Stimulated activated CD4-positive, alpha-beta T cell treated with anti-CD3 and anti-CD28 coated beads, Interleukin-1b, Interleukin-23, amount 100 ng/mL, for 1 hour (primary cell): Measurements from ENCODE around the gene JPH4.

ENCODE experiments used
- DNase-seq, 2 donors: peaks; one replicate each; pipeline ENCODE4 v3.0.0-alpha.2; 2020; ENCODE audit warnings: low read depth in 2 of 2

JPH4 gene

GRCh38 chr14:23563473-23564180 lies 15.0 kb downstream of the JPH4 start:
- DNase-seq = no peak

- DNase-seq = peak in 1 of 2 donors; percentile 48
Measured at GRCh38 chr14:23562822-23563472, 15.6 kb downstream of the JPH4 start.

- DNase-seq = no peak
Measured at GRCh38 chr14:23561873-23562821, 16.4 kb downstream of the JPH4 start.

GRCh38 chr14:23561259-23561658 lies 17.3 kb downstream of the JPH4 start:
- DNase-seq = no peak

GRCh38 chr14:23559926-23560520 lies 18.6 kb downstream of the JPH4 start:
- DNase-seq = no peak

GRCh38 chr14:23559010-23559925 lies 19.3 kb downstream of the JPH4 start:
- DNase-seq = peak; percentile 28 to 50

- no peak for DNase-seq
Measured at GRCh38 chr14:23558346-23559009, 20.1 kb downstream of the JPH4 start.

DNA sequence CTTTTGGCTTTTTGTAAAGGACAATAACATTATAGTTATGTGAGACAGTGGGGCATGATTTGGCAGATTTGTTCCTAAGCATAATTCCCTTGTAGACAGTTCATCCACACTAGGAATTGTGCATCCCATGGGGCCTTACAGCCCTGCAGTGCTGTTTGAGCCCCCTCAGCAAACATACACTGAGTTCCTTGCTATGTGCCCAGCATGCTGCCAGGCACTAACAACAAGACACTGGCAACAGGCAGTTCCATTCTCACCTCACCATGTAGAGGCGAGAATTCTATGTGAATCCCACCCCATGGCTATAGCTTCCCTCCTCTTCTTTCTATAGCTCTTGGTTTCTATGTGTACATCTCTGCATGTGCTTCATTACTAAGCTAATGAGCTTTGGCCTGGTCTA lies 20.6 kb downstream of the JPH4 start:
- DNase-seq = no peak

- DNase-seq = no peak
Measured at GRCh38 chr14:23557521-23557920, 21.1 kb downstream of the JPH4 start.

GRCh38 chr14:23556700-23557440 lies 21.7 kb downstream of the JPH4 start:
- no peak for DNase-seq

GRCh38 chr14:23555882-23556699 lies 22.5 kb downstream of the JPH4 start, which contains the start of gene THTPA:
Gene THTPA, plus strand, starts transcription at chr14:23556271. Its CDS starts 487 bp downstream, at chr14:23556758.
- peak; percentile 79 for DNase-seq

DNA sequence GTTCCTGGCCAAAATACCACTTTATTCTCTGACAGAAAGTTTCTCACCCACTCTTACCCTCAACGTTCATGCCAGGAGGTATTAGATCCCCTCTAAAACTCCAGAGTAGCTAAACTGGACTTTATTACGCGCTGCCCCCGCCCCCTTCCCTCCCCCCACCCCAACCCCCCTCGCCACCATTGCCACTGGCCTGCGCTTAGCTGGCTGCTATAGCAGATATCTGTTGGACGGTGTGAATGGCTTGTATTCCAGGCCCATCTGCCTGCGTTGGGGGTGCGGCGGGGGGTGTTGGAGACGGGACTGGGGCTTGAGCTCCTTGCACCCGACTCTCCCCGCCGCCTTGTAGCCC lies 23.1 kb downstream of the JPH4 start:
- DNase-seq = no peak

GRCh38 chr14:23551266-23552028 lies 27.1 kb downstream of the JPH4 start, which contains the start of gene ZFHX2:
Gene ZFHX2, minus strand, starts transcription at chr14:23551765. Its CDS starts 16,440 bp downstream, at chr14:23535325.
- peak; percentile 32 to 60 for DNase-seq

- DNase-seq = no peak
Measured at GRCh38 chr14:23550812-23551265, 27.8 kb downstream of the JPH4 start.

DNA sequence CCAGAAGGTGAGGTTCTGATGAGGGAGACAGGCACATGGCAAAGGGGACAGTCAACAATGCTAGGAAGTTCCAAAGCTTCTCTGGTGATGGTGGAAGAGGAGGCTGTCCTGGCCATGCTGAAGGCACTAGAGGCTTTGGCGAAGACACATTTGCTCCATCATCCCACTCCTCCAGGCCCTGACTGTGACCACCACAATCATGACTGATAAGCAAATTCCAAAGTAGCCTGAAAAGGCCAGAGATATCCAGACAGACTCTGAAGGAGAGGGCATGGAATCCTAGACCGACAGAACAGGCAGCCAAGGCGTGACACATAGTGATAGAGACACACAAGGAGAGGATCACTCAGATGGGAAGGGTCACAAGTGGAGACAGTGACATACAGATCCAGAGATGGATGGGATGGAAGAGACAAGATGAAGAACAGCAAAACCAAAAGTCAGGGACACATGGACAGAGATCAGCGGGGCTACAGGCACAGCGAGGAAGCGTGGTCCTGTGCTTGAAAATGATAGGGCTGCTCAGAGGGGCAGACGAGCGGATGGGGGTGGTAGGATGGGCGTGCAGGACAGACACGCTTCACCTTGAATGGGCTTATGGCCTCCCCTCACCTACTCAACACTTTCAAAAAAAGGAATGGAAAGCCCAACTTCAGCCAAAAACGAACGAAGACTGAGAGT lies 28.3 kb downstream of the JPH4 start:
- DNase-seq = no peak

- no peak for DNase-seq
Measured at GRCh38 chr14:23548351-23549318, 30.0 kb downstream of the JPH4 start.
